ENCODE data around the gene PUS7L.

Gene PUS7L

GRCh38 chr12:43786899-43787693 is 28.5 kb upstream of the PUS7L start:
- H3K14ac ChIP-seq (ENCODE audit: low read length): no peak overlapping the region
- no peaks in the 10 kb centered on the region for H3K27me3 ChIP-seq (ENCODE audit: insufficient read depth, low read length)
- no peak overlapping the region for H2BK12ac ChIP-seq (ENCODE audit: low read length)
- H2AFZ ChIP-seq (ENCODE audit: insufficient read depth, low read length, poor library complexity): no peak overlapping the region
- H2AK5ac ChIP-seq (ENCODE audit: low read length): no peak overlapping the region
- H3K23ac ChIP-seq (ENCODE audit: low read length): no peak overlapping the region
- H4K12ac ChIP-seq (ENCODE audit: low read depth, low read length): no peak overlapping the region
- no peak overlapping the region for H4K91ac ChIP-seq (ENCODE audit: low read depth, low read length)
- H4K8ac ChIP-seq (ENCODE audit: low read depth, low read length): no peak overlapping the region
- H3K9me3 ChIP-seq (ENCODE audit: insufficient read depth, low read depth, low read length): no peaks in the 10 kb centered on the region
- H3K36me3 ChIP-seq (ENCODE audit: control insufficient read depth in 1 of 2, insufficient read depth in 2 of 2, low read length in 2 of 2): peaks cover 1 to 3% of the 10 kb centered on the region in 2 experiments
- no peak overlapping the region for H3K27ac ChIP-seq (ENCODE audit: low read depth, low read length)
- DNase-seq: no peak
- H3K9ac ChIP-seq (ENCODE audit: low read length): no peak overlapping the region
- no peak overlapping the region for H2BK5ac ChIP-seq (ENCODE audit: low read depth, low read length, poor library complexity)
- H3K4ac ChIP-seq (ENCODE audit: low read depth, low read length): no peak overlapping the region
- H3K79me1 ChIP-seq (ENCODE audit: low read length): no peaks in the 10 kb centered on the region
- no peaks in the 10 kb centered on the region for H3K79me2 ChIP-seq (ENCODE audit: control insufficient read depth, insufficient read depth, low read length, poor library complexity)
- H3K18ac ChIP-seq (ENCODE audit: low read length): no peak overlapping the region
- H2BK120ac ChIP-seq (ENCODE audit: insufficient read depth, low read length, poor library complexity): no peak overlapping the region
- no peak overlapping the region for H3K4me3 ChIP-seq (ENCODE audit: low read depth, low read length)
- H3K4me1 ChIP-seq (ENCODE audit: control insufficient read depth in 1 of 2, insufficient read depth in 2 of 2, low read length in 2 of 2): no peaks in the 10 kb centered on the region
- H3K4me2 ChIP-seq (ENCODE audit: low read length): no peak overlapping the region

- Histone ChIP-seq H2AFZ (ENCODE audit: insufficient read depth, low read length, poor library complexity) (no peak overlapping the region), H3K18ac (ENCODE audit: low read length) (no peak overlapping the region), H3K4ac (ENCODE audit: low read depth, low read length) (no peak overlapping the region), H2BK120ac (ENCODE audit: insufficient read depth, low read length, poor library complexity) (no peak overlapping the region), H3K36me3 (ENCODE audit: control insufficient read depth in 1 of 2, insufficient read depth in 2 of 2, low read length in 2 of 2) (peaks cover 0 to 1% of the 10 kb centered on the region in 2 experiments), H2BK12ac (ENCODE audit: low read length) (no peak overlapping the region), H3K9me3 (ENCODE audit: insufficient read depth, low read depth, low read length) (no peaks in the 10 kb centered on the region), H4K8ac (ENCODE audit: low read depth, low read length) (no peak overlapping the region), H3K27me3 (ENCODE audit: insufficient read depth, low read length) (no peaks in the 10 kb centered on the region), H3K79me2 (ENCODE audit: control insufficient read depth, insufficient read depth, low read length, poor library complexity) (no peaks in the 10 kb centered on the region), H3K4me3 (ENCODE audit: low read depth, low read length) (no peak overlapping the region), H2BK5ac (ENCODE audit: low read depth, low read length, poor library complexity) (no peak overlapping the region), H3K4me1 (ENCODE audit: control insufficient read depth in 1 of 2, insufficient read depth in 2 of 2, low read length in 2 of 2) (no peaks in the 10 kb centered on the region), H3K79me1 (ENCODE audit: low read length) (no peaks in the 10 kb centered on the region), H4K12ac (ENCODE audit: low read depth, low read length) (no peak overlapping the region), H3K27ac (ENCODE audit: low read depth, low read length) (no peak overlapping the region), H3K14ac (ENCODE audit: low read length) (no peak overlapping the region), H4K91ac (ENCODE audit: low read depth, low read length) (no peak overlapping the region), H2AK5ac (ENCODE audit: low read length) (no peak overlapping the region), H3K9ac (ENCODE audit: low read length) (no peak overlapping the region), H3K23ac (ENCODE audit: low read length) (no peak overlapping the region), H3K4me2 (ENCODE audit: low read length) (no peak overlapping the region)
- no CpG with 5 or more reads among the region's 3 CpGs for WGBS (ENCODE audit: extremely low coverage, insufficient coverage, insufficient read length)
- DNase-seq: peak; percentile 14 to 65
Observed at GRCh38 chr12:43776498-43776897, 17.9 kb upstream of the PUS7L start.

GRCh38 chr12:43766291-43766690 is 7.7 kb upstream of the PUS7L start:
- H3K14ac ChIP-seq (ENCODE audit: low read length): no peak overlapping the region
- peak overlapping the region; percentile 10 for H3K4me2 ChIP-seq (ENCODE audit: low read length)
- no peaks in the 10 kb centered on the region for H3K27me3 ChIP-seq (ENCODE audit: insufficient read depth, low read length)
- H2AFZ ChIP-seq (ENCODE audit: insufficient read depth, low read length, poor library complexity): no peak overlapping the region
- no peak overlapping the region for H3K23ac ChIP-seq (ENCODE audit: low read length)
- no peak overlapping the region for H3K9ac ChIP-seq (ENCODE audit: low read length)
- no peak overlapping the region for H4K8ac ChIP-seq (ENCODE audit: low read depth, low read length)
- no peaks in the 10 kb centered on the region for H3K4me1 ChIP-seq (ENCODE audit: control insufficient read depth in 1 of 2, insufficient read depth in 2 of 2, low read length in 2 of 2)
- no peak overlapping the region for H2AK5ac ChIP-seq (ENCODE audit: low read length)
- H3K36me3 ChIP-seq (ENCODE audit: control insufficient read depth in 1 of 2, insufficient read depth in 2 of 2, low read length in 2 of 2): no peaks in the 10 kb centered on the region
- DNase-seq: no peak
- H3K4me3 ChIP-seq (ENCODE audit: low read depth, low read length): no peak overlapping the region
- H3K79me1 ChIP-seq (ENCODE audit: low read length): no peaks in the 10 kb centered on the region
- no peak overlapping the region for H4K91ac ChIP-seq (ENCODE audit: low read depth, low read length)
- H3K4ac ChIP-seq (ENCODE audit: low read depth, low read length): no peak overlapping the region
- H2BK12ac ChIP-seq (ENCODE audit: low read length): no peak overlapping the region
- H2BK5ac ChIP-seq (ENCODE audit: low read depth, low read length, poor library complexity): no peak overlapping the region
- no peaks in the 10 kb centered on the region for H3K9me3 ChIP-seq (ENCODE audit: insufficient read depth, low read depth, low read length)
- no peak overlapping the region for H3K27ac ChIP-seq (ENCODE audit: low read depth, low read length)
- no peak overlapping the region for H3K18ac ChIP-seq (ENCODE audit: low read length)
- no peaks in the 10 kb centered on the region for H3K79me2 ChIP-seq (ENCODE audit: control insufficient read depth, insufficient read depth, low read length, poor library complexity)
- no peak overlapping the region for H4K12ac ChIP-seq (ENCODE audit: low read depth, low read length)
- H2BK120ac ChIP-seq (ENCODE audit: insufficient read depth, low read length, poor library complexity): no peak overlapping the region

GRCh38 chr12:43764528-43764927 is 5.9 kb upstream of the PUS7L start:
- Histone ChIP-seq H3K18ac (ENCODE audit: low read length) (no peak overlapping the region), H2BK120ac (ENCODE audit: insufficient read depth, low read length, poor library complexity) (no peak overlapping the region), H3K9ac (ENCODE audit: low read length) (no peak overlapping the region), H3K36me3 (ENCODE audit: control insufficient read depth in 1 of 2, insufficient read depth in 2 of 2, low read length in 2 of 2) (no peaks in the 10 kb centered on the region), H4K8ac (ENCODE audit: low read depth, low read length) (no peak overlapping the region), H2AFZ (ENCODE audit: insufficient read depth, low read length, poor library complexity) (no peak overlapping the region), H3K9me3 (ENCODE audit: insufficient read depth, low read depth, low read length) (no peaks in the 10 kb centered on the region), H3K79me2 (ENCODE audit: control insufficient read depth, insufficient read depth, low read length, poor library complexity) (no peaks in the 10 kb centered on the region), H3K4ac (ENCODE audit: low read depth, low read length) (no peak overlapping the region), H2AK5ac (ENCODE audit: low read length) (no peak overlapping the region), H3K4me2 (ENCODE audit: low read length) (no peak overlapping the region), H2BK5ac (ENCODE audit: low read depth, low read length, poor library complexity) (no peak overlapping the region), H3K14ac (ENCODE audit: low read length) (no peak overlapping the region), H4K12ac (ENCODE audit: low read depth, low read length) (no peak overlapping the region), H3K23ac (ENCODE audit: low read length) (no peak overlapping the region), H3K27ac (ENCODE audit: low read depth, low read length) (no peak overlapping the region), H3K27me3 (ENCODE audit: insufficient read depth, low read length) (no peaks in the 10 kb centered on the region), H3K4me3 (ENCODE audit: low read depth, low read length) (no peak overlapping the region), H3K4me1 (ENCODE audit: control insufficient read depth in 1 of 2, insufficient read depth in 2 of 2, low read length in 2 of 2) (peaks cover 0 to 2% of the 10 kb centered on the region in 2 experiments), H4K91ac (ENCODE audit: low read depth, low read length) (no peak overlapping the region), H3K79me1 (ENCODE audit: low read length) (no peaks in the 10 kb centered on the region), H2BK12ac (ENCODE audit: low read length) (no peak overlapping the region)
- DNase-seq: no peak

All from trophoblast cell (in vitro differentiated cells and primary cell).